ENCODE measurements around the gene SLC37A2.

Gene SLC37A2

GRCh38 chr11:125069796-125070195, 6.7 kb downstream of the SLC37A2 start:
- no peak for DNase-seq (ENCODE audit: low read depth)
- in situ Hi-C loops (cut with HindIII; ENCODE audit: low sequenced_read_pairs), result no loop called here
- H3K4me3 ChIP-seq (ENCODE audit: low read depth, low read length), result no peak overlapping the region
- TF ChIP-seq, protein P1, sequence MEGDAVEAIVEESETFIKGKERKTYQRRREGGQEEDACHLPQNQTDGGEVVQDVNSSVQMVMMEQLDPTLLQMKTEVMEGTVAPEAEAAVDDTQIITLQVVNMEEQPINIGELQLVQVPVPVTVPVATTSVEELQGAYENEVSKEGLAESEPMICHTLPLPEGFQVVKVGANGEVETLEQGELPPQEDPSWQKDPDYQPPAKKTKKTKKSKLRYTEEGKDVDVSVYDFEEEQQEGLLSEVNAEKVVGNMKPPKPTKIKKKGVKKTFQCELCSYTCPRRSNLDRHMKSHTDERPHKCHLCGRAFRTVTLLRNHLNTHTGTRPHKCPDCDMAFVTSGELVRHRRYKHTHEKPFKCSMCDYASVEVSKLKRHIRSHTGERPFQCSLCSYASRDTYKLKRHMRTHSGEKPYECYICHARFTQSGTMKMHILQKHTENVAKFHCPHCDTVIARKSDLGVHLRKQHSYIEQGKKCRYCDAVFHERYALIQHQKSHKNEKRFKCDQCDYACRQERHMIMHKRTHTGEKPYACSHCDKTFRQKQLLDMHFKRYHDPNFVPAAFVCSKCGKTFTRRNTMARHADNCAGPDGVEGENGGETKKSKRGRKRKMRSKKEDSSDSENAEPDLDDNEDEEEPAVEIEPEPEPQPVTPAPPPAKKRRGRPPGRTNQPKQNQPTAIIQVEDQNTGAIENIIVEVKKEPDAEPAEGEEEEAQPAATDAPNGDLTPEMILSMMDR (IDR thresholded peaks at IDR 0.05; ENCODE audit: low read depth, low read length, missing control alignments), result no peak

DNA sequence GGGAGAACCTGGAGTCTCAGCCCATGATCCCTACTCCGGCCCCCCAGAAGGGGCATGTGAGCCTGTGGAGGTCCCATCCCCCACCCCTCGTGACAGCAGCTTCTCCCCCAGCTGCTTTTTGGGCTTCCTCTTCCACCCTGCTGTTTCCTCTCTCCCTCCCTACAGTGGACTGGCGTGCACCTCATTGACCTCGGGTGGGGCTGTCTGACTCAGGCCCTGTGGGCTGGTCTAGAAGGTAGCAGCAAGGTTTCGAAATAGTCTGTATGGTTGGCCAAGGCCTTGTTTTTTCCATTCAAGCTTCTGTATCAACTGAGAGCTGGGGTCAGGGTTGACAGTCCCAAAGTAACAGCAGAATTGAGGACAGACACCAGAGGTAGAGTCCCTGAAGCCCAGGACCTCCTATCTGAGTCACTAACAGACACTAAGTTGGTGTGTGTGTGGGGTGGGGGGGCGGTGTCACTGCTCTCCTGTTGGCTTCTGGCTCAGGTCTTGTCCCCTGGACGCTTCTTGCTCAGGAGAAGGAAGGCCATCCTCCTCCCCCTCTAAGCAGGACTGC, 7.7 kb downstream of the SLC37A2 start:
- in situ Hi-C loops (cut with HindIII; ENCODE audit: low sequenced_read_pairs), result no loop called here
- no peak for DNase-seq (ENCODE audit: low read depth)
- no peak overlapping the region for H3K4me3 ChIP-seq (ENCODE audit: low read depth, low read length)
- TF ChIP-seq, protein P1 (IDR thresholded peaks at IDR 0.05; ENCODE audit: low read depth, low read length, missing control alignments), result no peak

DNA sequence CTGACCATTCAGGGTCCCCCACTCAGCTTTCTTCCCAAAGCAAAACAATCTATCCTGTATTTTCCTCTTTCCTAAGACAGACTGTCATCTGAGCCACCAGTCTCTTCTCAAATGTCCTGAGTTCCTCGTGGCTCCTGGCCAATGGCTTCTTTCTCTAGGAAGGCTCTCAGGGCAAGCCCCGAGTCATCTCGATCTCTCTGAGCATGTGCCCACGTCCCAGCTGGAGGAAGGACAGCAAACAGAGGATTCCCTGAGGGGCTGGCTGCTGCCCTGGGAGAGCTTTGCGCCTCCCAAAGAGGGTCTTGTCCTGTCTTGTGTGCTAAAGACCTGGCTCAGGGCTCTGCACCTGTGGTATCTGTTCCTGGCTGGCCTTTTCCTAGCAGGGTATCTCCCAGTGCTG, 8.3 kb downstream of the SLC37A2 start:
- DNase-seq (ENCODE audit: low read depth), result no peak
- no peak overlapping the region for H3K4me3 ChIP-seq (ENCODE audit: low read depth, low read length)
- in situ Hi-C loops (cut with HindIII; ENCODE audit: low sequenced_read_pairs), result no loop called here
- TF ChIP-seq, protein P1 (IDR thresholded peaks at IDR 0.05; ENCODE audit: low read depth, low read length, missing control alignments), result no peak

- in situ Hi-C loops (cut with HindIII; ENCODE audit: low sequenced_read_pairs), result no loop called here
- TF ChIP-seq, protein P1 (IDR thresholded peaks at IDR 0.05; ENCODE audit: low read depth, low read length, missing control alignments), result no peak
- no peak overlapping the region for H3K4me3 ChIP-seq (ENCODE audit: low read depth, low read length)
- no peak for DNase-seq (ENCODE audit: low read depth)
Measured at GRCh38 chr11:125071846-125072217, 8.7 kb downstream of the SLC37A2 start.

- no peak overlapping the region for H3K4me3 ChIP-seq (ENCODE audit: low read depth, low read length)
- in situ Hi-C loops (cut with HindIII; ENCODE audit: low sequenced_read_pairs), result no loop called here
- TF ChIP-seq, protein P1 (IDR thresholded peaks at IDR 0.05; ENCODE audit: low read depth, low read length, missing control alignments), result no peak
- no peak for DNase-seq (ENCODE audit: low read depth)
Measured at GRCh38 chr11:125072218-125072960, 9.3 kb downstream of the SLC37A2 start.

GRCh38 chr11:125072961-125073590, 10.0 kb downstream of the SLC37A2 start:
- in situ Hi-C loops (cut with HindIII; ENCODE audit: low sequenced_read_pairs), result no loop called here
- no peak for DNase-seq (ENCODE audit: low read depth)
- H3K4me3 ChIP-seq (ENCODE audit: low read depth, low read length), result no peak overlapping the region
- TF ChIP-seq, protein P1 (IDR thresholded peaks at IDR 0.05; ENCODE audit: low read depth, low read length, missing control alignments), result no peak
